ENCODE data around the gene TADA2B.

DNA sequence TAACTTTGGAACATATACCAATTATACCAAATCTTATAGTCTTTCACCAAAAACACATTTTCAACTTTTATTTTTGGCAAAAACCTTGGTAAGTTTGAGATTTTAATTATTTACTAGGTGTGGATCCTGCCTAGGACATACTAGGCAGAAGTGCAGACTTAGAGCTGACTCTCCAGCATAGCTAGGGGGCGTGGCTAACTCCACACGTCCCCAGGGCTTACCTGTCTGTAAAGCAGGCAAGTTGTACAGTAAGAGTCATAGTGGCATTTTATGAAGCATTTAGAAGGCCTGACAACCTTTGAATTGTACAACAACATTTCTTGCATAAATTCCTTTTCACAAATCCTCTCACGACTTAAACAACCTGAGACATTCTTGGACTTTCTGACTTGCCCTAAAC is 43.9 kb downstream of the TADA2B start:
- TF ChIP-seq, protein P1, sequence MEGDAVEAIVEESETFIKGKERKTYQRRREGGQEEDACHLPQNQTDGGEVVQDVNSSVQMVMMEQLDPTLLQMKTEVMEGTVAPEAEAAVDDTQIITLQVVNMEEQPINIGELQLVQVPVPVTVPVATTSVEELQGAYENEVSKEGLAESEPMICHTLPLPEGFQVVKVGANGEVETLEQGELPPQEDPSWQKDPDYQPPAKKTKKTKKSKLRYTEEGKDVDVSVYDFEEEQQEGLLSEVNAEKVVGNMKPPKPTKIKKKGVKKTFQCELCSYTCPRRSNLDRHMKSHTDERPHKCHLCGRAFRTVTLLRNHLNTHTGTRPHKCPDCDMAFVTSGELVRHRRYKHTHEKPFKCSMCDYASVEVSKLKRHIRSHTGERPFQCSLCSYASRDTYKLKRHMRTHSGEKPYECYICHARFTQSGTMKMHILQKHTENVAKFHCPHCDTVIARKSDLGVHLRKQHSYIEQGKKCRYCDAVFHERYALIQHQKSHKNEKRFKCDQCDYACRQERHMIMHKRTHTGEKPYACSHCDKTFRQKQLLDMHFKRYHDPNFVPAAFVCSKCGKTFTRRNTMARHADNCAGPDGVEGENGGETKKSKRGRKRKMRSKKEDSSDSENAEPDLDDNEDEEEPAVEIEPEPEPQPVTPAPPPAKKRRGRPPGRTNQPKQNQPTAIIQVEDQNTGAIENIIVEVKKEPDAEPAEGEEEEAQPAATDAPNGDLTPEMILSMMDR (IDR thresholded peaks at IDR 0.05; ENCODE audit: low read length), result no peak
- no peak for TF ChIP-seq EZH2 (IDR thresholded peaks at IDR 0.05; ENCODE audit: borderline replicate concordance, low read length)

All from OCI-LY1 (cell line).